Brain pericyte (primary cell): ENCODE measurements around the gene DSTN.

Source experiments
- DNase-seq: peaks from one replicate; pipeline ENCODE4 v3.0.0-alpha.2; 2012; ENCODE audit warnings: low read depth, low spot score

The DSTN gene

DNA sequence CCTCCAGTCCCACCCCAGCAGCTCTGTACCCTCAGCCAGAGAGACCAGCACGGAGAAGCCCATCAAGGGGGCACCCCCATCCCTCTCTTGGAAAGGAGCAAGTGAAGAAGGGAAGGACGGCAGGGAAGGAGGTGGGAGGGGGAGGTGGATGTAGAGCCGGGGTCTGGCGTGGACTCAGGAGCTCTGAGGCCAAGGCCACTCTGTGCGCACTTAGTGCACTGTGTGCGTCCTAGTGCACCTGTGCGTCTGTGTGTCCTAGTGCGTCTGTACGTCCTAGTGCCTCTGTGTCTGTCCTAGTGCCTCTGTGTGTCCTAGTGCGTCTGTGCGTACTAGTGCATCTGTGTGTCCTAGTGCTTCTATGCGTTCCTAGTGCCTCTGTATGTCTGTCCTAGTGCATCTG, 54.2 kb downstream of the DSTN start:
- DNase-seq: no peak

DNA sequence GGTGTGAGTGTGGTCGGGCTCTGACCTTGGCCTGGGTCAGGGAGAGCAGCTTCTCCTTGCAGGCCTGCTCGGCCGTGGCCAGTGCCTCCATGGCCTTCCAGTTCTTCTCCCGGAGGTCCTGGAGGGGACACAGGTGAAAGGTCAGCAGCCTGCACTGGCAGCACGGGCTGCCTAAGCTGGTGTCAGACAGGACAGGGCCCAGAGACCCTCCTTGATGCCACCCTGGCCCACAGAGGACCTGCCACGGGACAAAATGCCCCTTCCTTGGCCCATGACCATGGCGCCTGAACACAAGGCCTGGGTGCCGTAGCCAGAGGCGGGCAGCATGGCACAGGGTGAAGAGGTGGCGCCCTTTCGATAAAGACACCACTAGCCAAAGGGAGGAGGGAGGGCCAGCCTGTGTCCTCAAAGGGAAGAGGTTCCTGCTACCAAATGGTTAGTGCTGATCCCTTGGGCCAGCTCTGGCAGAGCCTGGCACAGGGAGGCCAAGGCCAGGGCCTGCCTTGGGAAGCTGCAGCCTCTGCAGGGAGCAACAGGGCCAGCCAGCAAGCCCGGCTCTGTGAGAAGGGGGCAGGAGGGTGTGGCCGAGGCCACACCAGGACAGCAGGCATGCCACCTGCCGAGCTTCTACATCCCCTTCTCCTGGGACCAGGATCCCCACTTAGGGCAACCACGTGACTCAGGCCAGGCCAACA, 54.8 kb downstream of the DSTN start:
- no peak for DNase-seq

DNA sequence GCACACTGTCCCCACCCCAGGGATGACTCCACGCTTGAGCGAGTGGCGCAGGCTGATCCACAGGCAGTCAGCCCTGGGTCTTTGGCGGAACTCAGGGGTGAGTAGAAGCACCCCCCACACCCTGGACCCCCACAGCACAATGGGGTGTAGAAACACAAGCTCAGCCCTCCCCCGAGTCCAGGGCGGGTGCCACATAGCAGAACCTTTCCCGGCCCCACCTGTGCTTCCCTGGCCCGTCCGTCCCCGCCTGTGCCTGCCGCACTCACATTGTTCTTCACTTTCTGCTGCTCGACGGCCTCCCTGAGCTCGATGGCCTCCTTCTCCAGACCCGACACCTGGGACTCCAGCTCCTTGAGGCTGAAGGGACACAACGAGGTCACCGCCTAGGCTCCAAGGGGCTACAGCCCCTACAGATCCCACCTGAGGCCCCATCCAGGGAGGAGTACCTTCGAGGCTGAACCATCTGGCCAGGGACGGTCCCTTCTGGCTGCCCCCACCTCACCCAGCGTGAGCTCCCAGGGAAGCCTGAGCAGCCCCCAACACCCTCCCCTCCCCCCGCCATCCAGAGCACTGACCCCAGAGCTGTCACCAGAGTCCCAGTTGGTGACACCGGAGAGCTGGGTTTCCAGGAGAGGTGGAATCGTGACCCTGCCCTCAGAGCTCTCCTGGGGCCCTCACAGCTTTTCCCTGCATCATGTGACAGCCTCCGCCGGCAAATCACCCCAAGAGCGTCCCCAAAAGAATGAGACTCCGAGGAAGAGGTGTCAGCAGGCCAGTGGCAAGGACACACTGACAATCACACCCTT, 55.6 kb downstream of the DSTN start:
- DNase-seq: no peak

DNA sequence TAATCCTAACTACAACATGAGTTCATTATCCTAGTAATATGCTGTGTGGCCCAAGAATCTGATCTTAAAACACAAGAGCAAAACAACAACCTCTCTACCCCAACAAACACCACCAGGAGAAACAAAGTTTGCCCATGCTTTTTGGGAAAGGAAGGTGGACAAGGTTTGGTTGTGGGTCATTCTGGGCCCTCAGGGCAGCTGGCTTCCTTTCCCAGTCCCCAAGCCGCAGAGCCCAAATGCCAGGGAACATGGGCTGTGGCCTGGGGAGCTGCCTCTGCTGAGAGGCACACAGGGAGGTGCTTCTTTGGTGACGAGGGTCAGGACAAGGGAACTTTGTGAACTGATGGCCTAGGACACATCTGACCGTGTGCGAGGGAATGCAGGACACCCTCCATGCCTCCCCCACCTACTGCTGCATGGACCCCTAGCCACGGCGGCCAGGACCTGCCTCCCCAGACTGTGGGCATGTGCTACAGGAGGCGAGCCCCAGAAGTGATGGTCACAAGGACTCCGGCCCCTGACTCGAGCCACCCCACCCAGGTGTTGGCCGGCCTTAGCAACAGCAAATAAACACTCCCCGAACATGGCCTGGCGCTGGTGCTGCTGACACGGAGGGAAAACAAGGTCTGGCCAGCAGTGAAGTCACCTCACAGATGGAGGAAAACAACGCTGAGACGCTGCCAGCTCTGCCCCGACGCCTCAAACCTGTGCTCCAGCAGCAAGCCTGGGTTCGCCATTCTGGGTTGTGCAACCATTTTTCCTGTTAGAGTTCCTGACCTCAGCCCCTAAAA, 56.5 kb downstream of the DSTN start:
- DNase-seq: no peak

DNA sequence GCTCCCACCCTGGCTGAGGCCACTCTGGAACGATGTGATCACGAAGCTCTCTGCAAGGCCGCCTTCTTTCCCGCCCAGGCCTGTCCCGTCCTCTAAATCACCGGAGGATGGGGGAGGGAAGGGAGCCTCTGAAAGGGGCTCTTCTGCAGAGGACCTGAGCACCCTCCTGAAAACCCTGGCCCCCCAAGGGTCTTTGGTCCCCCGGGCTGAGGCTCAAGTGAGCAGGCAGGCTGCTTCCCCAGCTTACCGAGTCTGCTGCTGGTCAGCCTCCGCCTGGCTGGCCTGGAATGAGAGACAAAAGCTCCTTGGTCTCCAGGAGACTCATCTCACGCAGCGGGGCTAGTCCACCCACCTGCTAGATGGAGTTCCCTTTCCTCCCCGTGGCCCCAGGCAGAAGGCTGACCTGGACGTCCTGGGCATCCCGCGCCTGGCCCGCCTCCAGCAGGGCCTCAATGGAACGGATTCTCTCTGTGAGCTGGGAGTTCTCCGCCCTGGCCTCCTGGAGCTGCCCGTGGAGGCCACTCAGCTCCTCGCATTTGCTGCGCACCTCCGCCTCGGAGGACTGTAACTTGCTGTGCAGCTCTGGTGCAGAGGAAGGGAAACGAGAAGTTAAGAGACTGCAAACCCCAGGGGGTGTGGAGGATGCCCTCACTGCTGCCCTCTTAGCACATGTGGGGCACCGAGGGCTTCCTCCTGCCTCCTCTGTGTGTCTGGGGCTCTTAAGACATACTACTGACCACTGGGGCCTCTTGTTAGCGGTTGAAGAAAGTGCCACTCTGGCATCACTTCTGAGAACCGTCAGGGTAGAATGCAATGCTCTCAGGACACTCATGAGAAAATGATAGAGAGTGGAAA, 57.5 kb downstream of the DSTN start:
- DNase-seq: no peak

DNA sequence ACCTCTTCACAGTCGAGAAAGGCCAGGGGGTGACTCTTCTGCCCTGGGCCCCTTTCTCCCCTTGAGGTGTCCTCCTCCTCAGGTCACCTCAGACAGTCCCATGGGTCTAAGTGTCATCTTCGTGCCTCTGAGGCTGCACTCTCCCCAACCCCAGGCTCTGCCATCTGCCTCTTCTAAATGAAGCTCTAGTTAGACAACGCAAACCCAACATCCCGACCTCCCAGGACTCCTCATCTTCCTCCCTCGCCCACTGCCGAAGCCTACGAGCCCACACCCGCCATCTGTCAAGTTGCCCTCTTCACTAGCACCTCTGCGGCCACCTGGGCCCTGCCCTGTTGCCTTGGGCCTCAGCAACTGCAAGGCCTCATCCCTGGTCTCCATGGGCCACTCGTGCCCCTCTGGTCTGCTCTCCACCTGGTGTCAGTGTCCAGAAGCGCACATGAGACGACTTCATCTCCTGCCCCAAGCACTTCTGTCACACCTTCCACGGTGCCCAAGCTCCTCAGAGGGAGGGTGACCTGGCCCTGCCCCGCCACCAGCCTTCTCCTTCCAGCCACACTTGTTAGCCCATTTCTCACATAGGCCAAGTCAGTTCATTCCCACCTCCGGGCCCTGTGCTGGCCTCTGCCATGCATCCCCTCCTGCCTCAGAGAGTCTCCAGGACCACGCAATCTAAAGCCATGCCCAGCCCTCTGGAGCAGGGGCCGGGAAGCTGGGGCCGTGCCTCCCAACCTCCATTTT, 58.4 kb downstream of the DSTN start:
- DNase-seq: no peak

DNA sequence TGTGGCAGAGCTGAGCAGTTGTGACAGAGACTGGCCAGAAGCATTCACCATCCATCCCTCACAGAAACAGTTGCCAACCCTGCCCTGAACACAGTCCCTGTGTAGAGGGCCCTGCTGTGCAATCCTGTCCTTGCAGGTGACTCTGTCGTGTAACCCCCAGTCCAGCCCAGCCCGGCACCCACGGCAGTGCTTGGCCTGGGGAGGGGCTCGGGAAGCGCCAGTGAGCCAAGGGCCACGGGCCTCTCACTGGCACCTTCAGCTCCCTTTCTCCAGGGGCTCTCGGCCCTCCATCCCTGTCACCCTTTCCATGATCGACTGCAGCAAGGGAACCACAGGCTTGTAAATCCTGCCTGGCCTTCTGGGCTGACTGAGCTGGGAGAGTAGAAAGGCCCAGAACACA, 59.1 kb downstream of the DSTN start:
- no peak for DNase-seq

DNA sequence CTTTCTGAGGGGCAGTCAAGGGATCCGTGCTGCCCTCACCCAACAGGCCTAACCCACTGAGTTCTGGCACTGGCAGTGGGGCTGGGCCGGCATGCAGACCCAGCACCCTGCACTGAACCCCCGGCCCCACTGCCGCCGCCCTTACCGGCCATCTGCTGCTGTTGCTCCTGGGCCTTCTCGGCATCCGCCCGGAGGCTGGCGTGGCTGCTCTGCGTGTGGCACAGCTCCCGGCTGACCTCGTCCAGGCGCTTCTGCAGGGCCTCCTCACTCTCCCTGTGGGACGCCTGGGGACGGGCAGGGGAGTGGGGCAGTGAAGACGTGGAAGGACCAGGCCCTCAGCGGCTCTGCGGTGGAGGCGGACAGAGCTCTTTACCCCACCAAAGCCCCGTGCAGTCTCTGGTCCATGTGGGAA, 59.8 kb downstream of the DSTN start:
- no peak for DNase-seq

DNA sequence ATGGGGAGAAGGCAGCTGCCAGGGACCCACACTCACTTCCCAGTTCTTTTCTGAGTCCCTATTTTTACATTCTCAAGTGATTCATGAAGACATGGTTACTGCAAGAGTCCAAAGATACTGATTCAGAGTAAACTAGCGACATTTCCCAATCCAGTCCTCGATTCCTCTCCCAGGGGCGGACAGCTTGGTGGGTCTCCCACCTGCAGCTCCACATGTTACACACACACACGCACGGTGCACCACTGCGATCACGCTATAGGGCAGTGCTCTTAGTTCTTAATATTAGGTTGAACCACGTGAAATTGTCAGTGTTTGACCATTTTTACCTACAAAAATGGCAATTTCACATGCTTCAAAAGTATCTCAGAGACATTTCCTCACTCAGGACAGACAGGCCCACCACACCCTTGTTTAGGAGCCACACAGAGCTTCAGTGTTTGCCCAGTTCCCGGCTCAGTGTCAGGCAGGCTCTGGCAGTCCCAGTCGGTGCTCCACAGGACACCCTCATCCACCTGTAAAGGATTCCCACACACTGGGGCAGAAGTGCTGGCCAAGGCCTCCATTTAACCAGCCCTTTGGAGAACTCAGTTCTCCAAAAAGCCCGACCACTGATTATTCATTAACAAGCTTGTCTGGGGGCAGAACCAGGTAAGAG, 60.4 kb downstream of the DSTN start:
- no peak for DNase-seq

DNA sequence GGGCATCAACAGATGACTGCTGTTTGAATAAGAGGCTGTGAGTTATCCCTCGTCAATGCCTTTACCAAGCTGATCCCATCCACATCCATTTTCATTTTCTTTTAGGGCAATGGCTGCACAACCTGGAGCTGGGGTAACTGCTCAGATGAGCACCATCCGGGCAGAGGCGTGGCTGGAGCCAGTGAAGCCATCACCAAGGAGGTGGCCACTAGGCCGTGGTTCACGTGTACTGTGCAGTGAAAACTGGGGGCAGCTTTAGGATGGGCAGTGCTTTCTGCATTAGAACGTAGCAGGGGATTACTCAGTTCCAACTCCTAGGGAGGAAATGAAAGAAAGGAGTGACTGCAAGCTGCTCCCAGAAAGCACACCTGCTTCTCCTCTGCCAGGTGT, 60.9 kb downstream of the DSTN start:
- no peak for DNase-seq

DNA sequence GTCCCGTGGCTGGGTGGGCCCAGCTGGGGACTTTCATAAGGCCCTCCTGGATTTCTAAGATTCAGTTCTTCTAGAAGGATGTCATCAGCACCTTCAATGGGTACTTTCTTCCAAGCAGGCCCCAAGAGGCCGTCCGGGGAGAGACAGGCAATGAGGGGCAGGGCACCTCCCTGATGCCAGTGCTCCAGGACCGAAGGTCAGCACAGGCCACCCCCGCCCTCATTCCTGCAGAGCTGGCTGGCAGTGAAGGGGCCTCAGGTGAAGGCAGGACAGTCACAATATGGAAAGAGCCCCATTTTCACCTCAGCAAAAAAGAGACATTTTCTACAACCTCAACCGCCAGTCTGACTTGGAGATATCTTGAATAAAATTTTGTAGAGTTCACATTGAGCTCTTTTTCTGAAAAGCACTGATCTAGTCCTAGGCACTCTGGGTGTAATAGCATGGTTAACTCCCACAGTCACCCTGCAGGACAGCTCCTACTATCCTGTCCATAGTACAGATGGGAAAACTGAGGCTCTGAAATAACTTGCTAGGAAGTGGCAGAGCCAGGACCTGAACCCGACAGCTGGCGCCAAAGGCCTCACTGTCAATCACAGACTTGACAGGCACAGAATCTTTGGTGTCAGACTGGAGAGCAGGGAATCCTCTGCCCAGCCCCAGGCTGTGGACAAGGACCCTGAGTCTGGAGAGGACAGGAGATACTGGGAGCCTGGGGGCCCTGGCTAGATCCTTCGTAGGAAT, 61.9 kb downstream of the DSTN start:
- DNase-seq: no peak

DNA sequence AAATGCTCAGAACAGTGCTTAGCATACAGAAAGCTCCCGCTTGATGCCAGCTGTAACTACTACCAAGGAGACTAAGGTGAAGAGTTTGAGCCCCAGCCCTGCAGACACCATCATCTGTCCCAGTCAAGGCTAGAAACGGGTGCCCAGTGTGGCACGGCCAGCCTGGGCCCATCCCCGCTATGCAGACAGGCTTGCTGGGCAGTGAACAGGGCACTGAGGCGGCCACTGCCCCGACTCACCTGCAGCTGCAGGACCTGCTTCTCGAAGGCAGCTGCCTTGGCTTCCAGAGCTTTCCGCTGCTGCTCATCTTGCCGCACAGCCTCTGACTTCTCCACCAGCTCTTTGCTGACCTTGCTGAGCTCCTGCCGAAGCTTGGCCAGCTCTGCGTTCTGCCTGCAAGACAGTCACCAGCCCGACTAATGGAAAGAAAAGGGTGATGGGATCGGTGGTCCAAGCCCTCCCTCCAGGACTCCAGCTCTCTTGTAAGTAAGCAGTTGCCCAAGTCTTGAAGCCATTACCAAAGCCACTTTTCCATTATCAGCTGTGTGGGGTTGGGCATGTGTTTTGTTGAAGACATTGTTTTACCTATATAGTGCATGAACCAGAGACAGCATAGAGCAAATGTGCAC, 63.5 kb downstream of the DSTN start:
- no peak for DNase-seq

DNA sequence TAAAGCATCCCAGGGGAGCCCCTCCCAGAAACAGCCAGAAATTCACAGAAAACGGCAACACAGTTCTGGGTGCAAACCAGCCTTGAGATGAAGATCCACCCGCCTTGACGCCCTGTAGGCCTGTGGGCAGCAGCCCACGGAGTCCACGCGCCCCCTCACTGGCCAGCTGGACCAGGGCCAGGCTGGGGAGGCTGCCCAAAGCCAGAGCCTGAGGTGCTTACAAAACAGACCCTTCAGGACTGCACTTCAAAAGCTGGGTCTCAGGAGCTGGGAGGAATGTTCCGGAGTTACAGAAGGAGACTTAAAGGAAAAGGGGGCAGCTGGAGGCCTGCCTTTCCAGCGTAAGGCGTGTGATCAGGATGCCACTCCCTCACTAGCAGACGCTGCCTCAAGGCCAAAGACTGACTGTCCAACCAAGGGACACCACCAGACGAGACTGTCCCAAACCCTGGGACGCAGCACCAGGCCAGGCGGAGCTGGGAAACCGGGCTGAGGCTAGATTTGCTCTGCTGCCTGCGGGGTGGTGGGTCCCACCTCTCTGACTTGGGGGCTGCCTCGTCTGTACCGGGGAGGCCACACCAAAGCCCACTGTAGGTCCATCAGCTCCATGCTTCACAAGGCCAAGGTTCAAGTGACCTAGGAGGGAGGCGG, 64.1 kb downstream of the DSTN start:
- no peak for DNase-seq

DNA sequence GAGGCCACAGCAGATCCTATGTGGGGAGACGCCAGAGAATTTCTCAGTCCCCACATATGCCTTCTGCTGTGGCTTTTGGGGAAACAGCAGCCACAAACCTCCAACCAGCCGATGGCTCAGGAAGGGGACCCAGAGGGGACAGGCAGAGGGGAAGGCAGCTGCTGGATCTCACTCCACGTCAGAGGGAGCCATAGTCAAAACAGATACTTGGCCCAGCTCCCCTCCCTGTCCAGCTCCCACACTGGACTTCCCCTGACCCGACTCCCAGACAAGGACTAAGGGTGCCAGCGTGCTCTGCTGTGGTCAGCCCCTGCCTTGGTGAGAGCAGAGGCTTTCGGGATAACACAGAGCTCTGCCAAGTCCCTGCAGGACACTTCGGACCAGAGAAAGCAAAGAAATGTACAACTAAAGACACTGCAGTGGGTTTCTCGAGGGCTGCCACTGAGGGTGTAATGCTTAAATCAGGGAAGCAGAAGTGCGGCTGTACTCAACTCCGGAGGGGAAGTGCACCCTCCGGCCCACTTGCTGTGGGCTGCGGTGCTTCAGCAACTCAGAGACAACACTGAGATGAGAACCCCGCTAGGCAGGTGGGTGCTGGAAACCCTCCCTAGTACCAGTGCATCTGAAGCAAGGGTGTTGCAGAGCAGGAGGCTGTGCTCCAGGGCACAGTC, 64.9 kb downstream of the DSTN start:
- no peak for DNase-seq

DNA sequence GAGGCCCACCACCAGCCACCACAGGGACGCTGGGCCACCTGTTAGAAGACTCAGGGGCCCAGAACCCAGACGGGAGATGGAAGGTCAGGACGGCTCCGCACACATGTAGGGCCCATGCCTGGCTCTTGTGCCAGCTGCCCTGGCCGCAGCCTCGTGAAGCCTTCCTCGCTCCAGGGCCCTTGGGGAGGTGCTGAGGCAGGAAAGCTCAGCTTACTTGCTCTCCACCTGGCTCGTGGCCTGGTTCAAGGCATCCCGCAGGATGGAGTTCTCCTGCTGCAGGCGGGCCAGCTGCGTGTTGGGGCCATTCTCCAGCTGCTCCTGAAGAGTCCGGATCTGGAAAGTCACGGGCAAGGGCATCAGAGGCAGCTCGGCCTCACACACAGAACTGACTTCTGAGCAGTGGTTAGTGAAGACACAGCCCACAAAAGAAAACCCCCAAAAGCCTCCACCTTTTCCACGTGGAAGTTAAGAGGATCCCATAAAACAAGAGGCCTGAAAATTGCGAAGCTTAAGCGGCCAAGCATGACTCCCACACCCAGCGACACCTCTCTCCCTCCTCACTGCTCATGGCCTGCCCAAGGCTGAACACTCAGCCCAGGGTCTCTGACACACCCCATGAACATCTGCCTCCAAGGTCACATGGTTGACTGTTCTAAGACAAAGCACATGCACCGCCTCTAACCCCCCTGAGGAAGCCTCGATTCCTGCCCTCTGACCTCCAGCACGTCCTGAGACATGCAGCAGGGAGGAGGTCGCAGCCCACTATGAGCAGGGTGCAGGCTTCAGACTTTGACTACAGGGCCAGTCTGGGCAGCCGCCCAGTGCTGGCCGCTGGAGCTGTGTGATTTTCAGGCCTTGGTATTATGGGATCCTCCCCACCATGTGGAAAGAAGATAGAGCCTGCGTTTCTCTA, 65.7 kb downstream of the DSTN start:
- no peak for DNase-seq

DNA sequence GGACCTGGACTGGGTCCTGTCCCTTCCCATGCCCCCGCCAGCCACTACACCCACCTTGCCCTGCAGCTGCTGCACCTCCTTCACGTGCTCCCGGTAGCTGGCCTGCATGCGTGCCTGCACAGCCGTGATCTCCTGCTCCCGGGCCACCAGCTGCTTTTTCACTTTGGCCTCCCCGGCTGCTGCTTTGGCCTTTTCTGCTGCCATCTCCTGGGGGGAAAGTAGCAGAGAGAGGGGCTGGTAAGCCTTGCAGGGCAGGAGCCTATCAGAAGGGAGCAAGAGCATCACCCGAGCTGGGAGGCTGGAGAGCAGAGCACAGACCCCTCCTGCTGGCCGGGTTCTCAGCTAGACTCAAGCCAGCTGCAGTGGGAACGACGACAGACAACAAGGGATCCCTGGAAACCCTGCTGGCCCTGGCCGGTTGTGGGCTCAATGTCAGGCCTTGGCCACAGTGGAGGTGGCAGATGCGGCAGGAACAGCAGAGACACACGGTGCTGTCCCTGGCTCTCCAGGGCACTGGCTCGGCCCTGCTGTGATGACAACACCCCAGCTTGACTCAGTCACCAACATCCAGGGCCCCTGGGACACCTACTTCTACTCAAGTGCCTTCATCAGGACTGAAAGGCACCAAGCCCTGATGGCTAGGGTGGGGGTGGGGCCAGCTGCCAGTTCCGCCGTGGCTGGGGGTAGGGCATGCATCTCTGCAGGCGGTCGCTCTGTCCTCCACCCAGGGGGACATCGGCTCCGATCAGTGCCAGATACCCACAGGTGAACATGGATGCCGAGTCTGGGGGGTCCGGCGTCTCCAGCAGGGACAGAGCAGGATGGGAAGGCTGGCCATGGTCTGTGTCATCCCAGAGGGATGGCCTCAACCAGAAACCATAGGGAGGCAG, 66.9 kb downstream of the DSTN start:
- no peak for DNase-seq
